ENCODE data around the gene PRTFDC1.

- TF ChIP-seq CTCF (IDR thresholded peaks at IDR 0.05 in 4 of 5, conservative IDR thresholded peaks at IDR 0.05 in 1 of 5) (no peak), POLR2A (IDR thresholded peaks at IDR 0.05) (no peak)
Observed at GRCh38 chr10:24906372-24906771, 46.0 kb downstream of the PRTFDC1 start.
